PC-9 (cell line): ENCODE results near the gene LCN9. TPM values are rescaled to one million over a fixed set of nuclear protein-coding genes. Genes with fewer than 3 reads are reported as not detected.

Source experiments
- Bru-seq: library from RNA; stranded (reverse); fragments of 400-500 nt; gene quantifications from one replicate; lab custom pipeline; 2021; lab: Mats Ljungman, UMichigan
- BruChase-seq, 2 experiments: library from RNA; stranded (reverse); fragments of 400-500 nt; gene quantifications; one replicate each; lab custom pipeline; 2021; lab: Mats Ljungman, UMichigan
- BruUV-seq: library from RNA; stranded (reverse); fragments of 400-500 nt; replicated peaks from 2 replicates; lab custom pipeline; 2021; lab: Mats Ljungman, UMichigan
- CTCF ChIA-PET: fragments of 300-600 bp; sonication (Branson Sonifier 250); formaldehyde crosslinking; loops from one replicate; lab custom pipeline; 2022; ENCODE audit warnings: antibody characterized with exemption; lab: Charles Lee
- POLR2A ChIA-PET: fragments of 300-600 bp; sonication (Branson Sonifier 250); formaldehyde crosslinking; loops from one replicate; lab custom pipeline; 2022; ENCODE audit warnings: antibody characterized with exemption; ENCODE audit not compliant: unreplicated experiment; lab: Charles Lee
- DNase-seq, 2 experiments: peaks; one replicate each; pipeline versions ENCODE4 v3.0.0 to v3.0.0-alpha.2; 2015 to 2022; ENCODE audit warnings: mixed read lengths in 1 of 2
- H2AFZ ChIP-seq: fragments of 200-600 bp; sonication (generic); 2 replicates; pipeline ENCODE4 v1.8.1; 2017; ENCODE audit warnings: antibody characterized with exemption
- H3F3A ChIP-seq: fragments of 200-600 bp; sonication (generic); 2 replicates; pipeline ENCODE4 v1.8.1; 2017; ENCODE audit warnings: antibody characterized with exemption, mild to moderate bottlenecking, low read depth; ENCODE audit not compliant: insufficient read depth
- H3K27ac ChIP-seq: fragments of 200-600 bp; sonication (generic); 2 replicates; pipeline ENCODE4 v1.6.1; 2016; ENCODE audit warnings: mixed run types
- H3K27me3 ChIP-seq: fragments of 200-600 bp; sonication (generic); 2 replicates; pipeline ENCODE4 v1.6.1; 2016; ENCODE audit warnings: low read depth, mixed run types; ENCODE audit not compliant: insufficient read depth
- H3K36me3 ChIP-seq: fragments of 200-600 bp; sonication (generic); 2 replicates; pipeline ENCODE4 v1.6.1; 2016; ENCODE audit warnings: low read depth, mixed run types
- H3K4me1 ChIP-seq: fragments of 200-600 bp; sonication (generic); replicated peaks from 2 replicates; pipeline ENCODE4 v1.6.1; 2016; ENCODE audit warnings: mixed run types; ENCODE audit not compliant: insufficient read depth
- H3K4me2 ChIP-seq: fragments of 200-600 bp; sonication (generic); 2 replicates; pipeline ENCODE4 v1.6.1; 2017; ENCODE audit warnings: mixed run types
- H3K4me3 ChIP-seq: fragments of 200-600 bp; sonication (generic); 2 replicates; pipeline ENCODE4 v1.6.1; 2016; ENCODE audit warnings: mixed run types
- H3K79me2 ChIP-seq: fragments of 200-600 bp; sonication (generic); 2 replicates; pipeline ENCODE4 v1.6.1; 2017; ENCODE audit warnings: low read depth, mixed run types
- H3K9me2 ChIP-seq: fragments of 200-600 bp; sonication (generic); 2 replicates; pipeline ENCODE4 v1.8.1; 2017; ENCODE audit warnings: mild to moderate bottlenecking; ENCODE audit not compliant: insufficient read depth
- H3K9me3 ChIP-seq: fragments of 200-600 bp; sonication (generic); 2 replicates; pipeline ENCODE4 v1.8.1; 2016; ENCODE audit warnings: low read depth; ENCODE audit not compliant: insufficient read depth
- H4K20me1 ChIP-seq: fragments of 200-600 bp; sonication (generic); 2 replicates; pipeline ENCODE4 v1.8.1; 2017; ENCODE audit not compliant: insufficient read depth
- EZH2 ChIP-seq: fragments of 200-600 bp; sonication (generic); IDR thresholded peaks from 2 replicates; pipeline ENCODE4 v1.8.0; 2017; ENCODE audit warnings: antibody characterized with exemption, low read depth
- intact Hi-C: fragments of 100-400 bp; cut with micrococcal nuclease; formaldehyde crosslinking; loops from one replicate; pipeline ENCODE4 v1.10.0; 2022; ENCODE audit not compliant: unreplicated experiment
- long read RNA-seq: library from polyadenylated mRNA; stranded (forward); transcript quantifications from one replicate; pipeline ENCODE4 v2.0.0, GENCODE V29; 2022
- total RNA-seq: library from RNA; stranded (reverse); gene quantifications from 2 replicates; pipeline ENCODE4 v1.2.3, GENCODE V29; 2021
- TF ChIP-seq, protein P1 (sequence below): fragments of 200-600 bp; sonication (generic); conservative IDR thresholded peaks from 2 replicates; pipeline ENCODE4 v1.6.1; 2017; ENCODE audit warnings: mixed run types, antibody characterized with exemption, mild to moderate bottlenecking, moderate library complexity

Gene LCN9
- not detected in 2 replicates for total RNA-seq
- not detected for Bru-seq, nascent RNA
- not detected for BruChase-seq, experiment 1, labeled RNA remaining after a 2-hour chase
- BruChase-seq, experiment 2, labeled RNA remaining after a 6-hour chase: not detected
- long read RNA-seq: 0 reads

- ChIA-PET CTCF (no interaction called here), POLR2A (no interaction called here)
- Histone ChIP-seq H3F3A (no peaks in the 10 kb centered on the region), H3K9me3 (no peaks in the 10 kb centered on the region), H3K4me2 (no peak within 1 kb of the TSS), H4K20me1 (no peaks in the 10 kb centered on the region), H3K4me3 (no peak within 1 kb of the TSS), H3K36me3 (no peaks in the 10 kb centered on the region), H3K9me2 (no peaks in the 10 kb centered on the region), H2AFZ (no peak within 1 kb of the TSS), H3K27me3 (peaks cover 95% of the 10 kb centered on the region), H3K27ac (no peak within 1 kb of the TSS), H3K4me1 (no peaks in the 10 kb centered on the region), H3K79me2 (no peaks in the 10 kb centered on the region)
- TF ChIP-seq, protein P1, sequence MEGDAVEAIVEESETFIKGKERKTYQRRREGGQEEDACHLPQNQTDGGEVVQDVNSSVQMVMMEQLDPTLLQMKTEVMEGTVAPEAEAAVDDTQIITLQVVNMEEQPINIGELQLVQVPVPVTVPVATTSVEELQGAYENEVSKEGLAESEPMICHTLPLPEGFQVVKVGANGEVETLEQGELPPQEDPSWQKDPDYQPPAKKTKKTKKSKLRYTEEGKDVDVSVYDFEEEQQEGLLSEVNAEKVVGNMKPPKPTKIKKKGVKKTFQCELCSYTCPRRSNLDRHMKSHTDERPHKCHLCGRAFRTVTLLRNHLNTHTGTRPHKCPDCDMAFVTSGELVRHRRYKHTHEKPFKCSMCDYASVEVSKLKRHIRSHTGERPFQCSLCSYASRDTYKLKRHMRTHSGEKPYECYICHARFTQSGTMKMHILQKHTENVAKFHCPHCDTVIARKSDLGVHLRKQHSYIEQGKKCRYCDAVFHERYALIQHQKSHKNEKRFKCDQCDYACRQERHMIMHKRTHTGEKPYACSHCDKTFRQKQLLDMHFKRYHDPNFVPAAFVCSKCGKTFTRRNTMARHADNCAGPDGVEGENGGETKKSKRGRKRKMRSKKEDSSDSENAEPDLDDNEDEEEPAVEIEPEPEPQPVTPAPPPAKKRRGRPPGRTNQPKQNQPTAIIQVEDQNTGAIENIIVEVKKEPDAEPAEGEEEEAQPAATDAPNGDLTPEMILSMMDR: no peak
- TF ChIP-seq EZH2: no peak
- no TSS peak for BruUV-seq
- no peak for DNase-seq
- intact Hi-C loops: no loop called here
These were observed at the start of gene LCN9 for GRCh38 chr9:135662758-135663450. Gene LCN9 (plus strand): TSS chr9:135663309. CDS start chr9:135663322, 13 bp downstream.

- intact Hi-C loops: no loop called here
- CTCF ChIA-PET: no interaction called here
- Histone ChIP-seq H3K79me2 (no peaks in the 10 kb centered on the region), H3K4me2 (no peak overlapping the region), H3K27ac (no peak overlapping the region), H3K4me3 (no peak overlapping the region), H3K9me3 (no peaks in the 10 kb centered on the region), H3K4me1 (no peaks in the 10 kb centered on the region), H3K9me2 (no peaks in the 10 kb centered on the region), H4K20me1 (no peaks in the 10 kb centered on the region), H3F3A (no peaks in the 10 kb centered on the region), H3K36me3 (no peaks in the 10 kb centered on the region), H2AFZ (no peak overlapping the region), H3K27me3 (peaks cover 86% of the 10 kb centered on the region)
- DNase-seq: no peak
- POLR2A ChIA-PET: no interaction called here
- TF ChIP-seq EZH2: no peak
- TF ChIP-seq, protein P1: no peak
- BruUV-seq: no TSS peak
These were observed 48.9 kb upstream of the LCN9 start for GRCh38 chr9:135613946-135614805.

DNA sequence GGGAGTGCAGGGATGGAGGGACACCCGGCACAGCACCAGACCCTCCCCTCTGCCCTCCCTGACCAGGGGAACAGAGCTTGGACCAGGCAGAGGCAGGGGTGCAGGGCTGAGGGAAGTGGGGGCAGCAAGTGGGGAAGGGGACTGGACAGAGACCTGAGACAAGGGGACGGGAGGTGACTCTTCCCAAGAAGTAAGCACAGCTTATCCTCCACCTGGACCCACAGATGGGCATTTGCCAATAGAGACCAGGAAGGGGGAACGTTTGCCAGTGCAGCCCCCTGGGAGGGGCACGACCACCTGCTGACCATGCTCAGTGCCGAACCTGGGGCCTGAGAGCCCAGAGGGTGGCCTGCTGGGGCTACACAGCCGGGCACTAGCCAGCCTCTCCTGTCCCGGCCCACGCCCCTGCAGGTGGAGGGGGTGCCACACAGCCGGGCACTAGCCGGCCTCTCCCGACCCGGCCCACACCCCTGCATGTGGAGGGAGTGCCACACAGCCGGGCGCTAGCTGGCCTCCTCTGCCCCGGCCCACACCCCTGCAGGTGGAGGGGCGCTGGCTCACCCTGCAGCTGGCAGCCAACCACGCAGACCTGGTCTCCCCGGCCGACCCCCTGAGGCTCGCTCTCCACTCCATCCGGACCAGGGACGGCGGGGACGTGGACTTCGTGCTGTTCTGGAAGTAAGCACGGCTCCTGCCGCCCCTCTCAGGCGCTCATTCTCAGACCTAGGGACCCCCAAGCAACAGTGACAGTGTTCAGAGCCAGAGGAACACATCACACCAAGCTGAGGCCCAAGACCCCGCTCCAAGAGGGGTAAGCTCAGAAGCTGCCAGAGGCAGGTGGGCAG, 48.1 kb upstream of the LCN9 start:
- no peaks in the 10 kb centered on the region for H3K4me1 ChIP-seq
- H3K9me3 ChIP-seq: no peaks in the 10 kb centered on the region
- ChIA-PET CTCF (no interaction called here), POLR2A (no interaction called here)
- no TSS peak for BruUV-seq
- no peak overlapping the region for H3K4me2 ChIP-seq
- no peak overlapping the region for H3K27ac ChIP-seq
- H3K9me2 ChIP-seq: no peaks in the 10 kb centered on the region
- TF ChIP-seq, protein P1: no peak
- TF ChIP-seq EZH2: no peak
- H3K4me3 ChIP-seq: no peak overlapping the region
- no peak for DNase-seq
- H2AFZ ChIP-seq: no peak overlapping the region
- no peaks in the 10 kb centered on the region for H3K79me2 ChIP-seq
- intact Hi-C loops: no loop called here
- H3F3A ChIP-seq: no peaks in the 10 kb centered on the region
- H3K36me3 ChIP-seq: no peaks in the 10 kb centered on the region
- H4K20me1 ChIP-seq: no peaks in the 10 kb centered on the region
- H3K27me3 ChIP-seq: peaks cover 81% of the 10 kb centered on the region
